Heart right ventricle (tissue), 16 donors: ENCODE results near the gene ATP6V0D1. TPM values are rescaled to one million over a fixed set of nuclear protein-coding genes. Genes with fewer than 3 reads are reported as not detected.

Experiments
- ATAC-seq, 8 donors: fragments of 200-7000 bp; cut with Tn5 transposase; one replicate each; pipeline ENCODE4 v1.9.1; 2020; ENCODE audit warnings: mild to moderate bottlenecking in 8 of 8, moderate library complexity in 8 of 8, moderate number of reproducible peaks in 1 of 8
- DNase-seq, 2 donors: peaks; one replicate each; pipeline ENCODE4 v3.0.0-alpha.2; 2020
- H3K27ac ChIP-seq, 10 donors: fragments of 200-600 bp; sonication (generic) in 2 of 10; one replicate each; pipeline versions ENCODE4 v1.5.0 to v1.8.0; 2020 to 2022; ENCODE audit warnings: mild to moderate bottlenecking in 3 of 10
- H3K27me3 ChIP-seq, 7 donors: fragments of 200-600 bp; one replicate each; pipeline ENCODE4 v1.8.0; 2021 to 2022; ENCODE audit warnings: mild to moderate bottlenecking in 2 of 7
- H3K36me3 ChIP-seq, 9 donors: fragments of 200-600 bp; sonication (generic) in 1 of 9; one replicate each; pipeline versions ENCODE4 v1.5.0 to v1.8.0; 2020 to 2022; ENCODE audit warnings: mild to moderate bottlenecking in 2 of 9
- H3K4me1 ChIP-seq, 9 donors: fragments of 200-600 bp; sonication (generic) in 1 of 9; one replicate each; pipeline versions ENCODE4 v1.5.0 to v1.8.0; 2020 to 2022; ENCODE audit warnings: mild to moderate bottlenecking in 4 of 9
- H3K4me3 ChIP-seq, 10 donors: fragments of 200-600 bp; sonication (generic) in 2 of 10; one replicate each; pipeline versions ENCODE4 v1.5.0 to v1.8.0; 2020 to 2022; ENCODE audit warnings: mild to moderate bottlenecking in 7 of 10, moderate library complexity in 2 of 10
- H3K9me3 ChIP-seq, 11 donors: fragments of 200-600 bp in 10 of 11; sonication (generic) in 2 of 11; one replicate each; pipeline versions ENCODE4 v1.5.0 to v1.8.0; 2013 to 2022; ENCODE audit warnings: mild to moderate bottlenecking in 2 of 11, control low read depth in 1 of 11, moderate library complexity in 1 of 11
- CTCF ChIP-seq, 9 donors: fragments of 200-600 bp; sonication (generic) in 2 of 9; IDR thresholded peaks; one replicate each; pipeline versions ENCODE4 v1.5.0 to v1.8.0; 2021 to 2022; ENCODE audit warnings: antibody characterized with exemption in 9 of 9, mild to moderate bottlenecking in 5 of 9, moderate library complexity in 1 of 9
- WGBS, 2 donors: extraction: QIAGEN DNeasy Blood & Tissue Kit; methylation state at CpG; one replicate each; pipeline ENCODE4 v1.1.7; 2013; ENCODE audit warnings: inconsistent platforms in 1 of 2; 5-methylcytosine and 5-hydroxymethylcytosine counted together
- intact Hi-C, 10 donors: fragments of 100-400 bp; cut with DNase I; formaldehyde crosslinking; loops; one replicate each; pipeline versions ENCODE4 v1.11.1 to v1.14.2; 2022
- polyA plus RNA-seq, 2 donors: library from polyadenylated mRNA; stranded (reverse); fragments of 200-250 nt; gene quantifications; one replicate each; pipeline ENCODE4 v1.2.3, GENCODE V29; 2013
- total RNA-seq, 10 donors: library from RNA; stranded (reverse); fragmentation: NEBNext Ultra II Directional in 3 of 10; extraction: Animal tissue kit (Norgen Biotek cat#: 25700) in 3 of 10; gene quantifications; one replicate each; pipeline versions ENCODE4 v1.2.1 to v1.2.4, GENCODE V29; 2021 to 2023
- donor health status: Arrhythmogenic right ventricular cardiomyopathy.
- donor health status: ischemic (EF 13 %, LVEDD 7.1; RV severe dilation, severe dysfunction).
- donor health status: healthy with polysubstance abuse.
- donor health status: DM: no; HTN: yes; CAD: no.
- donor health status: DM: no; HTN: no; CAD: no.
- donor health status: ischemic (EF 25% LVEDD 6.9; RV normal size, moderate dysfunction).
- donor health status: ischemic (EF 25% LVEDD 5.7; RV mildly dilated, moderate dysfunction).
- donor health status: healthy.
- donor health status: DM: yes; HTN: yes; CAD: no.
- donor health status: Ischemic cardiomyopathy.
- donor health status: ischemic (EF 35%, LVEDD 5.7; RV mildly dilated, moderate dysfunction).
- donor health status: nonischemic (EF 11% LVEDD 7.7; RV severe dilation, severe dysfunction).
- donor health status: DM: yes; HTN: yes; CAD: no.
- donor health status: PGD.
- donor health status: ischemic (EF 29% LVEDD 5.4; RV normal size, mild dysfunction).
- donor health status: nonischemic (EF 23%, LVEDD 6.1; RV moderate dilation, normal function).

The ATP6V0D1 gene
- total and polyA plus RNA-seq, 12 donors = 12.8 to 84.7 (median 67.5) TPM

GRCh38 chr16:67399218-67399733 lies 81.7 kb downstream of the ATP6V0D1 start:
- Histone ChIP-seq H3K9me3 (no peaks in the 10 kb centered on the region), H3K27ac (peak overlapping the region in 5 of 10 donors; percentile 8 to 88 (median 85)), H3K4me3 (peak overlapping the region in 5 of 10 donors; percentile 15 to 38 (median 24)), H3K4me1 (peaks cover 23 to 58% (median 44%) of the 10 kb centered on the region in 9 donors), H3K36me3 (no peaks in the 10 kb centered on the region), H3K27me3 (peaks cover 0 to 39% (median 3%) of the 10 kb centered on the region in 7 donors)
- intact Hi-C loops = loop anchor here in 4 of 10 donors (5.0 to 10.0 kb wide), 4 partner anchors 114 to 137 kb away; partner anchors contain the start of gene PLEKHG4 (in 1 of the 4)
- peak; percentile 54 to 89 (median 83) for TF ChIP-seq CTCF (IDR thresholded peaks at IDR 0.05)
- peak; percentile 27 to 50 (median 35) for ATAC-seq
- 28 to 29% methylated on average over 42 of the region's 42 CpGs for WGBS, 2 donors
- DNase-seq = peak in 1 of 2 donors; percentile 69

GRCh38 chr16:67398546-67399217 lies 82.3 kb downstream of the ATP6V0D1 start:
- TF ChIP-seq CTCF (IDR thresholded peaks at IDR 0.05) = no peak
- intact Hi-C loops = loop anchor here in 4 of 10 donors (5.0 to 10.0 kb wide), 4 partner anchors 114 to 136 kb away; partner anchors contain the start of gene PLEKHG4 (in 1 of the 4)
- Histone ChIP-seq H3K36me3 (no peaks in the 10 kb centered on the region), H3K27me3 (peaks cover 0 to 45% (median 7%) of the 10 kb centered on the region in 7 donors), H3K4me1 (peaks cover 23 to 58% (median 49%) of the 10 kb centered on the region in 9 donors), H3K27ac (peak overlapping the region in 6 of 10 donors; percentile 8 to 88 (median 86)), H3K4me3 (peak overlapping the region in 4 of 10 donors; percentile 23 to 38 (median 28)), H3K9me3 (no peaks in the 10 kb centered on the region)
- ATAC-seq (no peak), DNase-seq (no peak)
- 91 to 94% methylated on average over 19 of the region's 19 CpGs for WGBS, 2 donors

DNA sequence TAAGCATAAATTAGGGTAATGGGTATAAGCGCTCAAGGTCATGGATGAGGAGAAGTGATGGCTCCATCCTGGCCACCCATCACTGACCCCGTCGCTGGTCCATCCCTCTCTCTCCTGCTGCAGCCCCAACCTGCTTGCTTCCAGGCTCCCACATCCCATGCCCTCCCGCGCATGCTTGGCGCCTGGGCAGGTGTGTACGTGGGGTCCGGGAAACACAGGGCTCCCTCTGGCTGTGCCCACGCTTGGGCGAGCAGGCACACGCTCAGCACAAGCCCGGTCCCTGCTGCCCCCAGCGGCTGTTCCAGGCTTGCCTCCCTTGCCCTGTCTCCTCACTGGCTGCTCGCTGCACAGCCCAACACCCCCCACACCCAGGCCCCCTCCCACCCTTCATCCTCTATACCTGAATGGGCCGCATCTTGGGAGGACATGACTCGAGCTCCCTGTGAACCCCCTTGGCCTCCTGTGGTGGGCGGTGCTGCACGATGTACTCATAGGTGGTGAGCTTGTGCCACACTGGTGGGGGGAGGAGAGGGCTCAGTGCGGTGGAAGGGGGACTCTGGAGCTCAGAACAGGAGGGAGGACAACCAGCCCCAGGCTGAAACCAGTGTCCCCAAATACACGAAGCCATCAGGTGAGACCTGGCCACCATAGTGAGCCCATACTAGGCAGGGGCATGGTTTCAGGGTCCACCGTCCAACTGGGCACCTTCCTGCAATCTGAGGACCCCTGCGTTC lies 83.0 kb downstream of the ATP6V0D1 start:
- ATAC-seq (no peak), DNase-seq (no peak)
- no peaks in the 10 kb centered on the region for H3K9me3 ChIP-seq
- no peak overlapping the region for H3K4me3 ChIP-seq
- H3K27me3 ChIP-seq = peaks cover 0 to 52% (median 9%) of the 10 kb centered on the region in 7 donors
- no peaks in the 10 kb centered on the region for H3K36me3 ChIP-seq
- peak overlapping the region in 7 of 10 donors; percentile 26 to 88 (median 85) for H3K27ac ChIP-seq
- intact Hi-C loops = loop anchor here in 4 of 10 donors (5.0 to 10.0 kb wide), 4 partner anchors 113 to 136 kb away; partner anchors contain the start of gene PLEKHG4 (in 1 of the 4)
- TF ChIP-seq CTCF (IDR thresholded peaks at IDR 0.05) = no peak
- 84 to 85% methylated on average over 22 of the region's 22 CpGs for WGBS, 2 donors
- H3K4me1 ChIP-seq = peaks cover 24 to 65% (median 53%) of the 10 kb centered on the region in 9 donors
